Measurements from ENCODE around the gene ESPL1.

- TF ChIP-seq, protein P1, sequence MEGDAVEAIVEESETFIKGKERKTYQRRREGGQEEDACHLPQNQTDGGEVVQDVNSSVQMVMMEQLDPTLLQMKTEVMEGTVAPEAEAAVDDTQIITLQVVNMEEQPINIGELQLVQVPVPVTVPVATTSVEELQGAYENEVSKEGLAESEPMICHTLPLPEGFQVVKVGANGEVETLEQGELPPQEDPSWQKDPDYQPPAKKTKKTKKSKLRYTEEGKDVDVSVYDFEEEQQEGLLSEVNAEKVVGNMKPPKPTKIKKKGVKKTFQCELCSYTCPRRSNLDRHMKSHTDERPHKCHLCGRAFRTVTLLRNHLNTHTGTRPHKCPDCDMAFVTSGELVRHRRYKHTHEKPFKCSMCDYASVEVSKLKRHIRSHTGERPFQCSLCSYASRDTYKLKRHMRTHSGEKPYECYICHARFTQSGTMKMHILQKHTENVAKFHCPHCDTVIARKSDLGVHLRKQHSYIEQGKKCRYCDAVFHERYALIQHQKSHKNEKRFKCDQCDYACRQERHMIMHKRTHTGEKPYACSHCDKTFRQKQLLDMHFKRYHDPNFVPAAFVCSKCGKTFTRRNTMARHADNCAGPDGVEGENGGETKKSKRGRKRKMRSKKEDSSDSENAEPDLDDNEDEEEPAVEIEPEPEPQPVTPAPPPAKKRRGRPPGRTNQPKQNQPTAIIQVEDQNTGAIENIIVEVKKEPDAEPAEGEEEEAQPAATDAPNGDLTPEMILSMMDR (IDR thresholded peaks at IDR 0.05), result no peak
- TF ChIP-seq POLR2A (IDR thresholded peaks at IDR 0.05) (no peak), POLR2AphosphoS5 (IDR thresholded peaks at IDR 0.05) (no peak)
Measured at GRCh38 chr12:53224897-53225634, 43.0 kb upstream of the ESPL1 start.

Data from prostate gland (tissue), 2 donors.